HG03103 (cell line): Measurements from ENCODE around the gene TMEM52.

Experiments
- ATAC-seq: cut with Tn5 transposase; IDR thresholded peaks from one replicate; pipeline ENCODE4 v1.9.1; 2021; ENCODE audit warnings: low read depth; ENCODE audit not compliant: unreplicated experiment

The TMEM52 gene

GRCh38 chr1:1918901-1919303 is at the start of gene TMEM52:
TMEM52 (minus strand) TSS chr1:1919279; CDS start chr1:1919265, 14 bp downstream.
- ATAC-seq = no peak

- no peak for ATAC-seq
Observed at GRCh38 chr1:1967879-1968278, 48.8 kb upstream of the TMEM52 start.

DNA sequence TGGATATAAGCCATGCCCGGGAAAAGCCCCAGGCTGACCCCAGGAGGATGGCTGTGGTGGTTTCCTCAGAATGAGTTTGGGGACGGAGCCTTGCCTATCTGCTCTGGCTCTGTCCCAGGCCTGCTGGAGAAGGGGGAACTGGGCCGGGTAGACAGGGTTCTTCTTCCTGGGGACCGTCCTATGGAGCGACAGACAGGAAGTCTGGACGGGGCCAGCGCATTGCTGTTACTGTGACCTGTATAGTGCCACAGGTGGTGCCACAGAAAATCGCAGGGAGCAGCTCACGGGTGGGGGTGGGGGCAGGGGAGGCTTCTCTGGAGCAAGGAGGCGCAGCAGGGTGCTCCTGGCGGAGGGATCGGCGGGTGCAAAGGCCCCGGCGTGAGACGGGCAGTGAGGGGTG is 48.1 kb upstream of the TMEM52 start:
- ATAC-seq = no peak

GRCh38 chr1:1966071-1966740 is 47.1 kb upstream of the TMEM52 start:
- no peak for ATAC-seq

DNA sequence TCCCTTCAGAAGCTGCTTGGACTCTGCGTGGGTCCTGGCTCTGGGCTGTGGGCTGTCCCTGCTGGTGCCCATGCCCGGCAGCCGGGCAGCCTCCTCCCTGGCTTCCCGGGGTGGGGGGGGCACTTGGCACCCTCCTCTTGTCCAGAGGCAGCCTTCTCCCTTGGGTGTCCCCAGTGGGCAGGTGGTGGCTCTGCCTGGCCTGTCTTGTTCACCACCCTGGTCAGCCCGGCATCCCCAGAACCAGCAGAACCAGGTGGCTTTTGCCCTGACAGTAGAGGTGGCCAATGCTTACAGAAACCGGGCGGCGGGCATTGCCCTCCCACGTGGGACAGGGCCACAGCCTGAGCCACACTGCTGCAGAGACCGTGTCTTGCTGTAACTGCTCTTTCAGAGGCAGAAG is 46.5 kb upstream of the TMEM52 start:
- ATAC-seq = no peak

GRCh38 chr1:1964811-1965210 is 45.7 kb upstream of the TMEM52 start:
- no peak for ATAC-seq

GRCh38 chr1:1963570-1963969 is 44.5 kb upstream of the TMEM52 start:
- ATAC-seq = no peak

DNA sequence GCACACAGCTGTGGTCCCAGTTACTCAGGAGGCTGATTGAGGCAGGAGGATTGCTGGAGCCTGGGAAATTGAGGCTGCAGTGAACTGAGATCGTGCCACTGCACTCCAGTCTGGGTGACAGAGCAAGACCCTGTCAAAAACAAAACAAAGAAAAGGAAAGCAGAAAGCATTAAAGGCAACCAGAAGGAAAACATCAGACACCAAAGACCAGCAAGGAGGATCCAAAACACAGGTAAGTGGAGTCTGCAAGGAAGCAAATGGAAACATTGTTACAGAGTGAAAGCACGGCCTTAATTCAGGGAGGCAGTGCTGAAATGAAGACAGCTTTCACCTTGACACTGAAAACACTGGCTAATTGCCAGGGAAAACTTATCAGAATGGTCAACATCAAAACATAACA is 43.7 kb upstream of the TMEM52 start:
- ATAC-seq = no peak

GRCh38 chr1:1960480-1961196 is 41.6 kb upstream of the TMEM52 start:
- ATAC-seq = no peak

DNA sequence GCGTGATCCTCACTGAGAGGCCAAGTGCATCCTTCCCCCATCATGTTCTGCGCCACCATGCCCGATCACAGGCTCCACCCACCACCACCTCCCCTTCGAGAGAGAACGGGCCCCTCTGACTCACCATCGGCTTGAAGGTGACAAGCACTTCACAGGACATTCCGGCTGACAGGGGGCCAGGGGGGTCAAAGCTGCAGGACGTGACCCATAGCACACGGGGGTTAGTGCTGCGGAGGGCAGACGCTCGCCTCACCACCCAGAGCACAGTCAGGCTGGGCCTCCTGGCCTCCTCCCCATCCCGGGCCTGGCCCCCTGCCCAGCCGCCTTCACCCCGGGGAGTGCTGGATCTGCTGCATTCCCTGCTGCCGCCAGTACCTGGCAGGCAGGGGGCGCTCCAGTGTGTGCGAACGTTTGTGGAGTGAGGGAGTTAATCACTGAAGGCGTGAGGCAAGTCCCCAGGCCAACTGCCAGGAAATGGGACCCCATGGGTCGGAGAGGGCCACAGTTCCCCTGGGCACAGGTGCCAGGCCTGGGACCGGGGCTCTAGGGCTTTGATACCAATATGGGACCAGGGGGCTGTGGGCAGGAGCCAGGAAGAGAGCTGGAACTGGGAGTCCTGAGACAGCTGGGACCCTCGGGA is 40.9 kb upstream of the TMEM52 start:
- no peak for ATAC-seq

DNA sequence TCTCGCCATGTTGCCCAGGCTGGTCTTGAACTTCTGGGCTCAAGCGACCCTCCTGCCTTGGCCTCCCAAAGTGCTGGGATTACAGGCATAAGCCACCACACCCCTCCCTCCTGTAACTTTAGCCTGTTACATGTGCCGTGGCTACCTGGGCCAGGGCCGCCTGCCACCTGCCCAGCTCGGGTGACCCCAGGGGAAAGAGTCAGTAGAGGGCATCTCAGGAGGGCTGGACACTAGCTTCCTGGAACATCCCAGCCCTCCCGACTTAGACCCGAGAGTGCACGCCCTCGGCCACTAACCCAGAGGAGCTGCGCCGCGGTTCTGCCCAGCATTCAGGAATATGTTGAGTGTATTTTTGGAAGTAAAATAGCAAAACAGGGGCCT is 40.4 kb upstream of the TMEM52 start:
- no peak for ATAC-seq

GRCh38 chr1:1958071-1958541 is 39.0 kb upstream of the TMEM52 start:
- no peak for ATAC-seq

DNA sequence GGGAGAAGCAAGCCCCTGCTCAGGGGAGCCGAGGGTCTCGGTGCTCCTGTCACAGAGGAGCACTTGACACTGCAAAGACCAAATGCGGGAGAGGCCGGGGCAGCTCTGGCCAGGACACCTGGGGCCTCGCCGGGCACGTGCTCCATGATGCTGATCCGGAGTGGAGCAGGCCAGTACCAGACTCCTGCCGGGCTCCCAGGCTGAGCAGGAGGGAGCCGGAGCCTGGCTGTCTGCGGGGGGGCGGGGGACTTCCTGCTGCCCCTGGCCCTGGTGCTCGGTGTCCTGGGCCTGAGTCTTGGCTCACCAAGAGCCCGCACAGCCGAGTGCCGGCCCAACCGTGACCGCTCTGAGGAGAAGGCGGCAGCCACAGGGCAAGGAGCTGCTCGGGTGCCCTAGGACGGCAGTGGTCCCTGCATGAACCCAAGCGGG is 38.5 kb upstream of the TMEM52 start:
- no peak for ATAC-seq

DNA sequence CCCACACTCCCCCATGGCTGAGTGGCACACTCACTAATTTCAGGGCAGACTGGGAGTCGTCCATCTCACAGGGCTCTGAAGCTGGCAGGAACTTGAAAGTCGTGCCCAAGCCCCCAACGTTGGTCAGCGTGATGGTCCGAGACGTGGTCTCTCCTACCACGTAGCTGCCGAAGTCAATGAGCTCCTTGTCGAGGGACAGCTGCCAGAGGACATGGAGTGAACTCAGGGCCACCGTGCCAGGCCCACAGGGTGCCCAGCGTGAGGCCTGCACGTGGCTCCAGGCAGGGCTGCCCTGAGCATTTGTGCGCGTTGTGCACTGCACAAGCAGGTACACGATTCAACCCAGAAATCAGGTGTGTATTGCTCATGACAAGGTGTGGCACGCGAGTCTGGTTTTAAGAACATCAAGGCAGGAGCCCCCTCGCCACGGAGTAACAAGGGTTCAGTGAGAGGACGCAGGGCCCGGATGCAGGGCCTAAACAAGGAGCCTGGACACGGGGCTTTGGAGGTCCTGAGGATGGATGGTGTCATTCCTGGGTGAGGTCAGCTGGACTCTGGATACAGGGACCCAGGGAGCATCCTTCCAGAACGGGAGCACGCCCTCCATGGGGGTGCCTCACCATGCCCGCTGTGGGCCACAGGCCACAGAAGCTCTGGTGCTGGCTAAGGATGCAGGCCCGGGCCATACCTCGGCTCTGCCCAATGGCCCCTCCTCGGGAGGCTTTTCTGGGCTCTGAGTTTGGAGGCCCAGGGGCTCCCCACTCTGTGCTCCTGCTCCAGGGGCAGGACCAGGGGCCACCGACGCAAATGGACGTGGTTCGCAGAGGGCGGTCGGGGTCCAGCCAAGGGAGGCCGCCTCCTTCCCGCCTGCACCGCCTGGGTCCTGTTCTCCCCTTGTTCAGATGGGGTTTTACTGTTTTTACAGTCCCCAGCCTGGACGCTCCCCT is 37.8 kb upstream of the TMEM52 start:
- ATAC-seq = no peak

DNA sequence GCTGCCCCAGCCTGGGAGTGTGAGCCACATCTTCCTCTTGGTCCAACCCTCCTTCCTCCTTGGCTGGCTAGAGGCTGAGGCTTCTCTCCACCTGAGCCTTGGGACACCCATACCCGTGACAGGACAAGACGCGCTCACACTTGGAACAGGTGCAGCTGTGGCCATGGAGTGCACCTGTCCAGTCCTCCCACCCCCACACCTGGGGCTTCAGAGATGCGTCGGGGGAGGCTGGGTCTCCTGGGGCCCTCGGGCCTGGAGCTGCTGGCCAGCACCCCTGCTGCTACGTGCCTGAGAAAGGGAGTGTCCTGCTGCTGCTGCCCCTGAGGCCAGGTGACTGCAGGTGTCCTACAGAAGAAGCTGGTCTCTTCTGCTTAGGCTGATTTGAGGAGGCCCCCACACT is 37.0 kb upstream of the TMEM52 start:
- ATAC-seq = no peak

DNA sequence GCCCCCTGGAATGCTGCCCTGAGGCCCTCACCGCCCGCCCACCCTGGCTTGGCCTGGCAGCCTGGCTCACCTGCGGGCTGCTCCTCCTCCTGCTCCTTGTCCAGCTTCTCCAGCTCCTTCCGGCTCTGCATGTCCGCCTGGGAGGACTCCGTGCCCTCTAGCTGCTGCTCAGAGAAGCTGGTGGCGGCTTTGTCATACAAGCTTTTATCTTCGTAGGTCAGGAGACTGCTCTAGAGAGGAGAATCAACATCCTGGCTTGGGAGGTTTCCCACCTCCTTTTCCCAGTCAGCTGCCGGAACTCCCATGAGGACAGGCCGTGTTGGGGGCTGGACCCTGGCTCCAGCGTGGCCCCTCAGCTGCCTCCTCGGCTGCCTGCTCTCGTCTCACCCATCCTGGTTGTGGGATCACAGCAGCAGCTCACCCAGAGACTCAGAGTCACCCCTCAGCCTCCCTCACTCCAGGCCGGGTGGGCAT is 36.6 kb upstream of the TMEM52 start:
- no peak for ATAC-seq

DNA sequence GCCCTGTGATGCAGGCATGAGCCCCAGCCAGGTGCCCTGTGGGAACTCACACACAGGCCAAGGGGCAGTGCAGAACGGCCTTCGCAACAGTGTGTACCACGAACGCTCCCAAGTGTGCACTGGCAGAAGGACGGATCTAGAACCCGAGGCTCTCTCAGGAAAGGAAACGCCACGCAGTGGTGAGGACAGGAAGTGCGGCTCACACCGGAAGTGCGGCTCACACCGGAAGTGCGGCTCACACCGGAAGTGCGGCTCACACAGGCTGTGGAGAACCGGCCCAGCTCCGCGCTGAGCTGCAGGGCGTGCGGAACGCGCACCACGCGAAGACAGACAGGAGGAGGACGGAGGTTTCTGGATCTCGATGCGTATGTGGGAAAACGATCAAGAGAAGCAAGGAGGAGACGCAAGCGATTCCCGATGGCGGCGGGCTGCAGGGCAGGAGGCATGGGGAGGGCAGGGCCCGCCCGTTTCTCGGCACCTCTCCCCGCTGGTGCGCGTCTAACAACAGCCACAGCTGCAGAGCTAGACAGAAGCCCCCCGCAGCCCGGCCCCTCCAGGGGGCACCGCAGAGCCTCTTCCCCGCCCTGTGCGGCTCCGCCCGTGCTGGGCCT is 35.9 kb upstream of the TMEM52 start:
- ATAC-seq = no peak

DNA sequence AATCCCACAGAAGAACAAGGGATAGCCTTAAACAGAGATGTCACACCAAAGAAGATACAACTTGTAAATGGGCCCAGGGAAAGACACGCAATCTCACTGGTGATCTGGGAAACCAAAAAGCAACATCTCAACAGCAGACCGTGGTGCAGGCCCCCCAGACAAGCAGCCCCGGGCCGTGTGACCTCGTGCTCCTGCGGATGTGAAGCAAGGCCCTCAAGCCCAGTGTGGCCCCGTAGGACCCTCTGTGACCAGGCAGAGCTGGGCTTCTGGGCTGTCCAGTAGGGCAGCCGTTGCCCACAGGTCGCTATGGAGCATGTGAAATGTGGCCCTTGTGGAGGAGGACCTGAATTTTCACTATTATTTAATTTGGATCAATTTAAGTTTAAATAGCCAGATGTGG is 34.9 kb upstream of the TMEM52 start:
- no peak for ATAC-seq

GRCh38 chr1:1950940-1951339 is 31.9 kb upstream of the TMEM52 start:
- no peak for ATAC-seq

GRCh38 chr1:1948783-1949182 is 29.7 kb upstream of the TMEM52 start:
- ATAC-seq = no peak
